ENCODE measurements around the gene KRT35.
A peak's percentile ranks its signal among the peaks of the same experiment; 100 is the strongest.

KRT35 gene

DNA sequence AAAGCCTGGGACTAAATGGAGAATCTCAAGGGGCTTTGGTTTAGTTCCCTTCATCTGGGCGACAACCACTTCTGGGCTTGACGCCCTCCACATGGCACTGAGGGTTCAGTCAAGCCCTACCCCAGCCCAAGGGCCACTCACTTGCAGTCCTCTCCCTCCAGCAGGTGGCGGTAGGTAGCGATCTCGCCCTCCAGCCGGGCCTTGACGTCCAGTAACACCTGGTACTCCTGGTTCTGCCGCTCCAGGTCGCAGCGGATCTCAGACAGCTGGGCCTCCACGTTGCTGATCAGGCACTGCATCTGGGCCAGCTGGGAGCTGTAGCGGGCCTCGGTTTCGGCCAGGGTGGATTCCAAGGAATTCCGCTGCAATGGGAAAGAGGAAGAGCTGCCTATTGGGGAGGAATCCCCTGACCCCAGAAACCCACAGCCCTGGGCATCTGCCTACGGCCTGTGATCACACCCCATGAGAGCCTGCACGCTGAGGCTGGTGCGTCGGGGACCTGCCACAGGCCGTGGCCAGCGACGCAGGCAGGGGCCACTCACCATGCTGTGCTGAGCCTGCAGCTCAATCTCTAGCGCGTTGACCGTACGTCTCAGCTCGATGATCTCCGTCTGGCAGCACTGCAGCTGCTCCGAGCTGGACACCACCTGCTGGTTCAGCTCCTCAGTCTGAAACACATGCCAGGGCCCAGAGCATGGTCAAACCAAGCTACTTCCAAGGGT is 6.0 kb upstream of the KRT35 start:
- CTCF ChIA-PET, result interaction anchor here (1.0 to 3.0 kb wide), 5 partner anchors 11 to 176 kb away, joined by 3 to 16 read pairs (median 6); no protein-coding TSS in a partner anchor
- H3K36me3 Mint-ChIP-seq, result no peaks in the 10 kb centered on the region
- no peak overlapping the region for H3K4me3 Mint-ChIP-seq
- H3K27me3 Mint-ChIP-seq, result peaks cover 7% of the 10 kb centered on the region
- peak; percentile 54 for DNase-seq
- H3K27ac Mint-ChIP-seq, result no peak overlapping the region
- peaks cover 3% of the 10 kb centered on the region for H3K4me1 Mint-ChIP-seq
- no peaks in the 10 kb centered on the region for H3K9me3 Mint-ChIP-seq

DNA sequence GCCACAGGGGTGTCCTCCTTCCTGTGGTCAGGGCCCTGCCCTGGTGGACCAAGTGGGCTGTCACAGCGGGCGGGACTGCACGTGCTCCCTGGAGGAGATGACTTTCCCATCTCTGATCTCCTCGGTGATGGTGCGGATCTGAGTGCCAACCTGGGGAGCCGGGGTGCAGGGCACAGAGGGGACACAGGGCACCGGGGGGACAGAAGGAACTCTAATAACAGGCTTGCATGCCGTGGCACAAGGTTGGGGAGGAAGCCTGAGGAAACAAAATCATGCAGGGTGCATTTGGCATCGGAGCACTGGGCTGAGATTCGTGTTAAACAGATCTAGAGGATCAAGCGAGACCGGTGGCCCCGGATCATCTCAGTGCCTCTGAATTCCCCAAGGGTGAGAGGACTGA is 5.4 kb upstream of the KRT35 start:
- DNase-seq, result no peak
- H3K9me3 Mint-ChIP-seq, result no peaks in the 10 kb centered on the region
- no peaks in the 10 kb centered on the region for H3K36me3 Mint-ChIP-seq
- H3K27me3 Mint-ChIP-seq, result peaks cover 9% of the 10 kb centered on the region
- peaks cover 3% of the 10 kb centered on the region for H3K4me1 Mint-ChIP-seq
- CTCF ChIA-PET, result interaction anchor here (1.0 to 3.0 kb wide), 5 partner anchors 11 to 177 kb away, joined by 3 to 16 read pairs (median 6); no protein-coding TSS in a partner anchor
- H3K4me3 Mint-ChIP-seq, result no peak overlapping the region
- H3K27ac Mint-ChIP-seq, result no peak overlapping the region

DNA sequence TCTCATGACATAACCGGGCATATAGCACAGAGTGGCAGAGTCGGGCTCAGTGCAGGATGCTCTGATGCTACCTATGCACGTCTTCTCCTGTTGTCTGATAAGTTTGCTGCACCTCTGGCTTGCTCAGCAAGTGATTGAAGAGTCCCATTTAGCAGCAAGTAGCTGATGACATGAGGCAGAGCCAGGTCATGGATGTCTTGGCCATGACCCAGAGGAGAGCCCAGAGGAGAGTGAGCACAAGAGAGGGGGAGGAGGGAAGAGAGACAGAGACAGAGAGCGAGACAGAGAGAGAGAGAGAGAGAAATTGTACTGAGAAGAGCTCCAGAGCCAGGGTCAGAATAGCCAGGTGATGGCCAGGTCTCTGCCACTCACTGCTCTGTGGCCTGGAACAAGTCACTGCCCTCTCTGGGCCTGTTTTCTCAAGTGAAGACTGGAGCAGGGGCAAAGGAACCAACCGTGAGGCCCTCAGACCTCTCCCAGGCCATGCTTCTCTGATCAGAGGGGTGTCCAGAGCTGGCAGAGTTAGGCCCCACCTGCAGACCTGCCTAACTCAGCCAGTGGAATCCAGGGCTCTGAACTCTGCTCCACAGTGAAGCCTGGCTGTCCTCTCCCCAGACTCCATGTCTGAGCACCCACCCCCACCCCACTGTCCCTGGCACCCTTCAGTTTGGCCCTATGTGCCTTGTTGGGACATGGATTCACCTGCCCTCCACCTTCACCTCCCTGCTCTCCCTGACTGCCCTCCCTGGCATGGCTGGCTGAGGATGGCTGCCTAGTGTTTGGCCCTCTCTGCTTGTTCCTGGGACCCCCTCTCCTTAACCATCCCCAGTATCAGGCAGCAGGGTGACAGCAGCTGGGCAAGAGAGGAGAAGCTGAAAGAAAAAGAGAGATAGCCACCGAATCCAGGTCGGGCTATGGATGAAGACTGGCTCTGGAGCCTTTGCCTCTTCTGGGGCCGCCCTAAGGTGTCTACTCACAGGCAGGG is 4.3 kb upstream of the KRT35 start:
- Mint-ChIP-seq H3K4me3 (no peak overlapping the region), H3K4me1 (peaks cover 3% of the 10 kb centered on the region), H3K9me3 (no peaks in the 10 kb centered on the region), H3K27ac (peak overlapping the region; percentile 42), H3K36me3 (no peaks in the 10 kb centered on the region), H3K27me3 (peaks cover 11% of the 10 kb centered on the region)
- DNase-seq, result no peak
- CTCF ChIA-PET, result interaction anchor here (1.3 to 2.3 kb wide), 4 partner anchors 10 to 163 kb away, joined by 4 to 7 read pairs (median 6); no protein-coding TSS in a partner anchor

DNA sequence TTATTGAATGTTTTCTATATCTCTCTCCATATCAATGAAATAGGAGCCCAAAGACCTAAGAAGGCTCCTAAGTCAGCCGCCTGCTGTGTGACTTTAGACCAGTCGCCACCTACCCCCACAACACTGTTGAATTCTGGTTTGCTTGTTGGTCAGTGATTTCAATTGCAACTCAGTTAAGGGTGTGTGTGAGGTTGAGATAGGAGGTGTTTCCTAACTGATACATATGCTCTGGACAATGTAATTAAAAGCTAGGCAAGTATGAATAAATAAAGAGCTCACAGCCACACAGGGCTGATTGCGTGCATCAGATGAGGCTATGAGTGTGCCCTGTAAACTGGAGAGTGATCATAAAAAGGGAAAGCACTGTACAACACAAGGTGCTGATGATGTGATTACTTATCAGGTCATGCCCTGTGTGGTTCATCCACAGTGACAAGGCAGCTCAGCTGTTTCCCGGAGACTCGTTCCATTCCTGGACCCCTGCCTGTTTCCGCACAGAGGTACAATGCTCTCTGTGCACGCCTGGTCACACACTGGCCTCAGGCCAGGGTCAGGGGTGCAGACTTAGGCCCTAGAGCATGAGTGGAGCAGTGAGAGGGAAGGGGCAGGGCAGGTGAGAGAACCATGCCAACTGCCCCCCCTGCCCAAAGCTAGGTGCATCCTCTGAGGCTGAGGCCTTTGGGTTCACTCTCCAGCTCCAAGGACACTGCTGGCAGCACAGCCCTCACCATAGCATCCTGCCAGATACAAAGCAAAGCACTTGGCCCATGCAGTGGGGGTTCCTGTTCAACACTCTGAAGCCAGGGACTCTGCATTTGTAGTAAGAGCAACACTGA is 3.3 kb upstream of the KRT35 start:
- CTCF ChIA-PET, result interaction anchor here (1.0 to 2.3 kb wide), 4 partner anchors 11 to 179 kb away, joined by 3 to 7 read pairs (median 4); no protein-coding TSS in a partner anchor
- no peak overlapping the region for H3K4me3 Mint-ChIP-seq
- DNase-seq, result no peak
- no peak overlapping the region for H3K27ac Mint-ChIP-seq
- H3K9me3 Mint-ChIP-seq, result no peaks in the 10 kb centered on the region
- peaks cover 11% of the 10 kb centered on the region for H3K27me3 Mint-ChIP-seq
- no peaks in the 10 kb centered on the region for H3K4me1 Mint-ChIP-seq
- no peaks in the 10 kb centered on the region for H3K36me3 Mint-ChIP-seq

DNA sequence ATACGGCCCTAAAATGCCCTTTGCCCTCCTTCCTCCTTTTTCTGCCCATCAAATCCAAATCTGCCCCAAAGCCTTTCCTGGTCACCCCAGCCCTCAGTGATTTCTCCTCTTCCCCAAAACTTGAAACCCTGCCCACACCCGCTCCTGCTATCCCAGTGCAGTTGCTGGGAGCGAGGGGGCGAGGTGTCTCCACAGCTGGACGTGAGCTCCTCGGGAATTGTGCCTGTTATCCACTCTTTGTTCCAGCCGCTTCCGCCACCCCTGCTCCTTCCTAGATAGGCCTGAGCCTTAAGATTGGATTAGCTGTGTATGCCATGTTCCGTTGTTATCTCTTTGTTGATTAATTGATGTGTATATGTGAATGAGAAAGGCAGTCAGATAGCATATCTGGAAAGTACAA is 2.6 kb upstream of the KRT35 start:
- DNase-seq, result no peak
- no peaks in the 10 kb centered on the region for H3K4me1 Mint-ChIP-seq
- H3K36me3 Mint-ChIP-seq, result no peaks in the 10 kb centered on the region
- CTCF ChIA-PET, result interaction anchor here (1.0 to 2.3 kb wide), 3 partner anchors 11 to 180 kb away, joined by 3 to 7 read pairs (median 4); no protein-coding TSS in a partner anchor
- peaks cover 11% of the 10 kb centered on the region for H3K27me3 Mint-ChIP-seq
- no peaks in the 10 kb centered on the region for H3K9me3 Mint-ChIP-seq
- no peak overlapping the region for H3K4me3 Mint-ChIP-seq
- no peak overlapping the region for H3K27ac Mint-ChIP-seq

DNA sequence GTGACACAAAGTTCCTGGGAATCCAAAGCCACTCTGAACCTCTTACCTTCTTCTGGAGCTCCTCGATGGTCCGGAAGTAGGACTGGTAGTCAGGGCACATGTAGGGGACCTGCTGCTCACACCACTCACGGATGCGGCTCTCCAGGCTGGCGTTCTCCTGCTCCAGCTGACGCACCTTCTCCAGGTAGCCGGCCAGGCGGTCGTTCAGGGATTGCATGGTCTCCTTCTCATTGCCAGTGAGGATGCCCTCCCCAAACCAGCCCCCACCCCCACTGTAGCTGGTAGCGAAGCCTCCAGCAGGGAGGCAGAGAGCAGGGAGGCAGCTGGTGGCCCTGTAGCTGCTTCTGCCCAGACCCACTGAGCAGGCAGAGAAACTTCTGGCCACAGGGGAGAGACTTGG is 370 bp downstream of the KRT35 start:
- no peak for DNase-seq
- H3K36me3 Mint-ChIP-seq, result no peaks in the 10 kb centered on the region
- H3K9me3 Mint-ChIP-seq, result no peaks in the 10 kb centered on the region
- H3K4me1 Mint-ChIP-seq, result no peaks in the 10 kb centered on the region
- H3K27me3 Mint-ChIP-seq, result peaks cover 4% of the 10 kb centered on the region
- CTCF ChIA-PET, result interaction anchor here (1.0 kb wide), 1 partner anchor 15 kb away, joined by 3 read pairs; no protein-coding TSS in a partner anchor
- H3K27ac Mint-ChIP-seq, result no peak overlapping the region
- no peak overlapping the region for H3K4me3 Mint-ChIP-seq

DNA sequence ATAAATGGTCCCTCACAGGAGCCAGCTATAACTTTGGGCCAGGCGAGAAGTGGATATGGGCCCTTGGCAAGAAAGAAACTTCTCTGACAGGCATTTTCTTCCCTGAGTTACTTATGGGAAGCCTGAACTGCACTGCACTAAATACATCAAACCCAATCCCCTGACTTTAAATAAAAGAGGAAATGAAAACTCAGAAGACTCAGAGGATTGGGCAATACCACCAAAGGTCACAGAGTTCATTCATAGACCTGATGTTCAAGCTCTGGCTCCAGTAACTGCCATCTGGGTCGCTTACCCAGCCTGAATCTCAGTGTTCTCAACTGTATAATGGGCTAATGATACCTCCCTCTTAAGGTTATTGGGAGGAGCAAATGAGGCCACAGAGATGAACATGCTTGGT is 815 bp downstream of the KRT35 start:
- CTCF ChIA-PET, result interaction anchor here (0.6 to 1.0 kb wide), 2 partner anchors 16 to 1356 kb away, joined by 3 read pairs; no protein-coding TSS in a partner anchor
- Mint-ChIP-seq H3K27me3 (peaks cover 4% of the 10 kb centered on the region), H3K4me1 (no peaks in the 10 kb centered on the region), H3K27ac (no peak overlapping the region), H3K9me3 (no peaks in the 10 kb centered on the region), H3K36me3 (no peaks in the 10 kb centered on the region), H3K4me3 (no peak overlapping the region)
- DNase-seq, result no peak

DNA sequence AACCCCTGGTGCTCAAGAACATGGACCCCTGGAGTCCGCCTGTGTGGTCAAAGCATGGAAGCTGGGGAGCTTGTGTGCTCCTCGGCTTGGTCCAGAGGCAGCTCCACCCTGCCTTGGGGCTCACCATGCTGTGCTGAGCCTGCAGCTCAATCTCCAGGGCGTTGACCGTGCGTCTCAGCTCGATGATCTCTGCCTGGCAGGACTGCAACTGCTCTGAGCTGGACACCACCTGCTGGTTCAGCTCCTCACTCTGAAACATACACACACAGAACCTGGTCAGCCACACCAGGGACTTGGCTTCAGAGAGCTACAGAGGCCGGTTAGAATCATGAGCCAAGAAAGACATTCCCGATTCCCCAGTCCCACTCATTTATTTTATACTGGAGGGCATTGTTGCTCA is 2.7 kb downstream of the KRT35 start:
- Mint-ChIP-seq H3K27ac (no peak overlapping the region), H3K4me1 (no peaks in the 10 kb centered on the region), H3K27me3 (peaks cover 10% of the 10 kb centered on the region), H3K36me3 (no peaks in the 10 kb centered on the region), H3K9me3 (no peaks in the 10 kb centered on the region), H3K4me3 (no peak overlapping the region)
- no peak for DNase-seq
- CTCF ChIA-PET, result no interaction called here

DNA sequence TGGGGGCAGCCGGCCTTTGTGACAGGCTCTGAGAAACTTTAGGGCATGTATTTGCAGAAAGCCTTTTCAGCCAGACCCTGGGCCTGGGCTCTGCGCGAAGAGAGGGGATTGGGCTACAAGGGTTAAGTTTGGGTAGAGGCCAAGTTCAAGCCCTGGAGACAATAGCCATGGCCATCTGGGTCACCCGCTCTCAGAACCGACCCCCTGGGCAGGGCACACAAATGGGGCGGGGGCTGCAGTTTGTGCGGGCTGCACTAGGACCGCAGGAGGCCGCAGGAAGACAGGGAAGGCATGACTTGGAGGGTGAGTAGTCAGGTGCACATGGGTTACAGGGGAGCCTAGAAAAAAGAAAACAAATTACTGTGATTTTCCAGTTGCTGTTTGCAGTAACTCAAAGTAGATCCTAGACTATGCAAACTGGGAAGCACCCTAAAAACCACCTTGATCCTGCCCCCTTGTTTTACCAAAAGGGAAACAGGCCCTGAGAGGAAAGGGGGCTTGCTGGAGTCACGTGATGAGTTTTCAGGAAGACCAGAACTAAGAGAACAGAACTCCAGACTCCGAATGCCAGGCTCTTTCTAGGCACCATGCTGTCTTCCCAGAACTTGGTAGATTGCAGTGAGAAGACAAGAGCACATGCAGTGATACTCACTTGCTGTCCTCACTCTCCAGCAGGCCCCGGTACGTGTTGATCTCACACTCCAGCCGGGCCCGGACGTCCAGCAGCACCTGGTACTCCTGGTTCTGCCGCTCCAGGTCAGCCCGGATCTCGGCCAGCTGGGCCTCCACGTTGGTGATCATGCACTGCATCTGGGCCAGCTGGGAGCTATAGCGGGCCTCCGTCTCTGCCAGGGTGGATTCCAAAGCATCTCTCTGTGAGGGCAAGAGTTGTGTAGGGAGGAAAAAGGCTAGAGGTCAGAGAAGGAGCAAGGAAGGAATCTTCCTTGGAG is 3.8 kb downstream of the KRT35 start:
- CTCF ChIA-PET, result no interaction called here
- no peak overlapping the region for H3K27ac Mint-ChIP-seq
- no peaks in the 10 kb centered on the region for H3K4me1 Mint-ChIP-seq
- H3K36me3 Mint-ChIP-seq, result no peaks in the 10 kb centered on the region
- H3K4me3 Mint-ChIP-seq, result no peak overlapping the region
- no peaks in the 10 kb centered on the region for H3K9me3 Mint-ChIP-seq
- H3K27me3 Mint-ChIP-seq, result peaks cover 13% of the 10 kb centered on the region
- no peak for DNase-seq

DNA sequence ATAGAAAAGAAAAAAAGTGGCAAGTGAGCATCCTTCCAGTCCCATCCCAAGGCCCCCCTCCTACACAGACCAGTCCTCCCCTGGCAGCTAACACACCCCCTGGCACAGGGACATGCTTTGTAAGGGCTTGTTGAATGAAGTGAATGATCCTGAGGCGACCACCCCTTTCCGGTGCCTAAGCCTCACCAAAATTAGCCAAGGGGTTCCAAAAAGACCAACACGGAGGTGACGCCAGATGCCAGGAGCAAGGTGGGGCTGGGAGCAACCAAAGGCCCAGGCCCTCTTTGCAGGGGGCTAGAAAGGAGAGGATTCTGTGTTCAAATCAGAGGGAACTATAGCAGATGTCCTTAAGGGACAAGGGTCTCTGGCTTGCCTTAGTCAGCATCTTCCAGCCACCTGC is 5.5 kb downstream of the KRT35 start:
- CTCF ChIA-PET, result no interaction called here
- DNase-seq, result no peak
- Mint-ChIP-seq H3K4me1 (no peaks in the 10 kb centered on the region), H3K4me3 (no peak overlapping the region), H3K27me3 (peaks cover 9% of the 10 kb centered on the region), H3K27ac (no peak overlapping the region), H3K36me3 (no peaks in the 10 kb centered on the region), H3K9me3 (no peaks in the 10 kb centered on the region)

DNA sequence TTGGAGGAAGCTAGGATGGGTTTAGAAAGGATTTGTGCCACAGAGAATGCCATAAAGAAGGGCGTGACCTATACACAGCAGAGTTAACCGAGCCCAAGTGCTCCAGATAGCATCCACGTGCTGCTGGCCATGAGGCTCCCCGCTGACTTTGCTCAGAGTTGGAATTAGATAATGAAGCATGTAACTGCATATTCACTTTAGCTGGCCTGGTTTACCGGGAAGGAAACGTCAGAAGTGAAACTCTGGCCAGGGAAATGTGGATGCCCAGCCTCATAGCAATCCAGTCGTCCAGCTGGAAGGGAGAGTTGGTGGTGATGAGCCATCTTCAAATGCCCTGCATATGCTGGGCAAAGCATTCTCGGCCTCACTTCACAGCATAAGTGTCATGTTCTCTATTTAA is 6.1 kb downstream of the KRT35 start:
- CTCF ChIA-PET, result no interaction called here
- no peaks in the 10 kb centered on the region for H3K4me1 Mint-ChIP-seq
- no peaks in the 10 kb centered on the region for H3K9me3 Mint-ChIP-seq
- H3K27ac Mint-ChIP-seq, result no peak overlapping the region
- H3K27me3 Mint-ChIP-seq, result peaks cover 9% of the 10 kb centered on the region
- DNase-seq, result no peak
- H3K36me3 Mint-ChIP-seq, result no peaks in the 10 kb centered on the region
- no peak overlapping the region for H3K4me3 Mint-ChIP-seq

DNA sequence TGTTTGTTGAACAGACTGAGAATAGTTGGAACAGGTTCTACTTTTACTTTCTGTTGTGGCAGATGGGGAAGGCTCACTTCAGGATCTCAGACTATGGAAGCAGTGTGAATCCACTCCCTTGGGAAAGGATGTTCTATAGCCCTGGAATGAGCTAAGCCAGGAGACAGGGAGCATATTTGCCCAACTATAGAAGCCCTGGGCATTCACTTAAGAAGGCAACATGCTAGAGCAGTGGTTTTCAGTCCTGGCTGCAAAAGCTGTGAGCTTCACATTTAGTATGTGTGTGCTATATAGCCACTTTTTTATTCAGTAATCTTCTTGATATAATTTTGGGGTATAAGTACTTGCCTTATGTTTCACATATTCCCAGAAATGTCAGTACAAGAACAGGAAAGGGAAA is 12.6 kb downstream of the KRT35 start:
- H3K27me3 Mint-ChIP-seq, result peaks cover 18% of the 10 kb centered on the region
- no peaks in the 10 kb centered on the region for H3K36me3 Mint-ChIP-seq
- H3K4me3 Mint-ChIP-seq, result no peak overlapping the region

DNA sequence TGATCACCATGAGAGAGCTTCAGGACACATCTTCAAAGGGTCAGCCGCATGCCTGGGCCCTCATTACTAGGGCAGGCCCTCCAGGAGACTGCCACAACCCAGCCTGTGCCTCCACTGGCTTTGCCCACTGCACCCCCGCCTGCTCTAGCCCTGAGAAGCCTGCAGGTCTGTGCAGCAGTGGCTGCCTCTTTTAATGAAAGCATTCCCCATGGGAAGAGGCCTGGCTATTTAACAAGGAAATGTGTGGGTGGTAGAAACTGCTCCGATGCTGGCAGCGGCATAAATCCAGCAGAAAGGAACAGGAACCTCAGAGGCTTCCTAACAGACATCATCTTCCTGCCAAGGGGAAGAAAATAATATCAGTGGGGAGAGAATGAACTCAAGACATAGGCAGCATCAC is 13.4 kb downstream of the KRT35 start:
- CTCF ChIA-PET, result no interaction called here
- no peaks in the 10 kb centered on the region for H3K4me1 Mint-ChIP-seq
- no peak overlapping the region for H3K27ac Mint-ChIP-seq
- peaks cover 6% of the 10 kb centered on the region for H3K9me3 Mint-ChIP-seq
- H3K36me3 Mint-ChIP-seq, result no peaks in the 10 kb centered on the region
- peaks cover 15% of the 10 kb centered on the region for H3K27me3 Mint-ChIP-seq
- no peak overlapping the region for H3K4me3 Mint-ChIP-seq
- no peak for DNase-seq

More for the DNA sequence above, 12.6 kb downstream of the KRT35 start:
- DNase-seq, result no peak
- peaks cover 6% of the 10 kb centered on the region for H3K9me3 Mint-ChIP-seq
- no peaks in the 10 kb centered on the region for H3K4me1 Mint-ChIP-seq
- CTCF ChIA-PET, result no interaction called here
- H3K27ac Mint-ChIP-seq, result no peak overlapping the region
